Stimulated activated CD8-positive, alpha-beta memory T cell treated with anti-CD3 and anti-CD28 coated beads, Interleukin-7, amount 100 ng/mL, for 4 hours (primary cell): ENCODE measurements around the gene RCL1.

Experiments used
- DNase-seq, 2 donors: peaks; one replicate each; pipeline ENCODE4 v3.0.0-alpha.2; 2020; ENCODE audit warnings: low read depth in 2 of 2

Gene RCL1

GRCh38 chr9:4842213-4842612, 49.5 kb downstream of the RCL1 start:
- DNase-seq, result no peak

- DNase-seq, result no peak
Measured at GRCh38 chr9:4842734-4843133, 50.0 kb downstream of the RCL1 start.

- DNase-seq, result no peak
Measured at GRCh38 chr9:4844056-4844838, 51.5 kb downstream of the RCL1 start.

GRCh38 chr9:4849369-4849768, 56.6 kb downstream of the RCL1 start:
- DNase-seq, result no peak

- no peak for DNase-seq
Measured at GRCh38 chr9:4850603-4851310, 58.0 kb downstream of the RCL1 start.

- DNase-seq, result no peak
Measured at GRCh38 chr9:4852419-4852818, 59.7 kb downstream of the RCL1 start.

GRCh38 chr9:4854265-4854590, 61.5 kb downstream of the RCL1 start:
- DNase-seq, result no peak

GRCh38 chr9:4855841-4856240, 63.1 kb downstream of the RCL1 start:
- no peak for DNase-seq

GRCh38 chr9:4857163-4857810, 64.5 kb downstream of the RCL1 start:
- no peak for DNase-seq

GRCh38 chr9:4859035-4859434, 66.3 kb downstream of the RCL1 start:
- no peak for DNase-seq

- DNase-seq, result no peak
Measured at GRCh38 chr9:4860383-4860782, 67.6 kb downstream of the RCL1 start.

- no peak for DNase-seq
Measured at GRCh38 chr9:4861145-4861544, 68.4 kb downstream of the RCL1 start.

GRCh38 chr9:4861736-4862451, 69.2 kb downstream of the RCL1 start:
- DNase-seq, result no peak

GRCh38 chr9:4862506-4863250, 69.9 kb downstream of the RCL1 start:
- no peak for DNase-seq

- no peak for DNase-seq
Measured at GRCh38 chr9:4864234-4864661, 71.5 kb downstream of the RCL1 start.

- no peak for DNase-seq
Measured at GRCh38 chr9:4864698-4865097, 72.0 kb downstream of the RCL1 start.

- no peak for DNase-seq
Measured at GRCh38 chr9:4865681-4866080, 72.9 kb downstream of the RCL1 start.

GRCh38 chr9:4866239-4866969, 73.7 kb downstream of the RCL1 start:
- DNase-seq, result no peak

GRCh38 chr9:4873066-4873465, 80.3 kb downstream of the RCL1 start:
- DNase-seq, result no peak

- DNase-seq, result no peak
Measured at GRCh38 chr9:4875559-4875958, 82.8 kb downstream of the RCL1 start.

GRCh38 chr9:4879115-4879558, 86.4 kb downstream of the RCL1 start:
- DNase-seq, result no peak
